ENCODE results near the gene TREX2. TPM values are rescaled to one million over a fixed set of nuclear protein-coding genes. Genes with fewer than 3 reads are reported as not detected.

TREX2 gene
- total RNA-seq, 5 donors from 2014 or later (not counting 1 experiment from before 2014, with no cell fraction given): 2.4 to 6.3 (median 5.4) TPM

- POLR2A ChIA-PET: interaction anchor here in 1 of 2 donors (0.6 kb wide), 1 partner anchor 261 kb away, joined by 10 read pairs; no protein-coding TSS in a partner anchor
- H3K36me3 Mint-ChIP-seq: no peaks in the 10 kb centered on the region
- H3K9me3 Mint-ChIP-seq: no peaks in the 10 kb centered on the region
- H3K27me3 Mint-ChIP-seq: peaks cover 0 to 3% of the 10 kb centered on the region in 2 donors
- no peak for DNase-seq
- Histone ChIP-seq H3K27ac (ENCODE audit: low read length) (peak overlapping the region; percentile 71), H3K4me3 (ENCODE audit: control insufficient read depth in 1 of 2, extremely low read depth in 1 of 2, low read length in 1 of 2) (no peak overlapping the region), H3K4me1 (ENCODE audit: control insufficient read depth in 1 of 2, extremely low read depth in 1 of 2, insufficient read depth in 2 of 2, low read length in 2 of 2) (peaks cover 4 to 43% of the 10 kb centered on the region in 2 experiments), H3K27me3 (replicated peaks in 1 of 2; ENCODE audit: control insufficient read depth in 2 of 2, extremely low read depth in 1 of 2, insufficient read depth in 2 of 2, low read length in 1 of 2) (peaks cover 0 to 3% of the 10 kb centered on the region in 2 experiments), H3K36me3 (ENCODE audit: control insufficient read depth in 2 of 2, extremely low read depth in 1 of 2, insufficient read depth in 1 of 2, low read length in 1 of 2) (peaks cover 0 to 6% of the 10 kb centered on the region in 2 donors), H3K9me3 (no peaks in the 10 kb centered on the region)
- H3K4me3 Mint-ChIP-seq: peak overlapping the region in 1 of 3 donors; percentile 70
- ATAC-seq (replicated peaks in 1 of 4): no peak
- CTCF ChIA-PET: interaction anchor here (0.6 to 1.3 kb wide), 5 partner anchors 12 to 843 kb away, joined by 3 to 10 read pairs (median 4); no protein-coding TSS in a partner anchor
- H3K27ac Mint-ChIP-seq: no peak overlapping the region
- WGBS (ENCODE audit: insufficient coverage): no CpG with 5 or more reads among the region's 11 CpGs
- H3K4me1 Mint-ChIP-seq: peaks cover 12 to 30% (median 27%) of the 10 kb centered on the region in 3 donors
These were observed 25.9 kb upstream of the TREX2 start for GRCh38 chrX:153471663-153472280.

- Histone ChIP-seq H3K4me3 (ENCODE audit: control insufficient read depth in 1 of 2, extremely low read depth in 1 of 2, low read length in 1 of 2) (peak within 1 kb of the TSS; percentile 55 to 67), H3K27me3 (replicated peaks in 1 of 2; ENCODE audit: control insufficient read depth in 2 of 2, extremely low read depth in 1 of 2, insufficient read depth in 2 of 2, low read length in 1 of 2) (no peaks in the 10 kb centered on the region), H3K9me3 (no peaks in the 10 kb centered on the region), H3K4me1 (ENCODE audit: control insufficient read depth in 1 of 2, extremely low read depth in 1 of 2, insufficient read depth in 2 of 2, low read length in 2 of 2) (peaks cover 4 to 43% of the 10 kb centered on the region in 2 experiments), H3K36me3 (ENCODE audit: control insufficient read depth in 2 of 2, extremely low read depth in 1 of 2, insufficient read depth in 1 of 2, low read length in 1 of 2) (peaks cover 0 to 6% of the 10 kb centered on the region in 2 donors), H3K27ac (ENCODE audit: low read length) (peak within 1 kb of the TSS; percentile 71)
- peaks cover 0 to 3% of the 10 kb centered on the region in 2 donors for H3K27me3 Mint-ChIP-seq
- peak; percentile 75 to 92 (median 82) for DNase-seq
- H3K9me3 Mint-ChIP-seq: no peaks in the 10 kb centered on the region
- ChIA-PET CTCF (interaction anchor here in 1 of 2 donors (1.3 kb wide), 1 partner anchor 36 kb away, joined by 4 read pairs; no protein-coding TSS in a partner anchor), POLR2A (interaction anchor here in 1 of 2 donors (0.7 kb wide), 1 partner anchor 58 kb away, joined by 7 read pairs; no protein-coding TSS in a partner anchor)
- peaks cover 12 to 30% (median 27%) of the 10 kb centered on the region in 3 donors for H3K4me1 Mint-ChIP-seq
- no peaks in the 10 kb centered on the region for H3K36me3 Mint-ChIP-seq
- H3K4me3 Mint-ChIP-seq: peak within 1 kb of the TSS; percentile 70 to 81 (median 80)
- whole genome bisulfite sequencing (ENCODE audit: insufficient coverage): 0% methylated on average over 13 of the region's 70 CpGs
- peak; percentile 87 to 89 (median 88) for ATAC-seq (replicated peaks in 1 of 4)
- H3K27ac Mint-ChIP-seq: peak within 1 kb of the TSS; percentile 73 to 83
These were observed 24.8 kb upstream of the TREX2 start, which contains the start of gene HAUS7 for GRCh38 chrX:153470411-153471363. TSS of gene HAUS7 (minus strand) at chrX:153470576. CDS start at chrX:153470557, 19 bp downstream.

- ChIA-PET CTCF (interaction anchor here (0.6 to 1.3 kb wide), 4 partner anchors 37 to 1820 kb away, joined by 3 to 4 read pairs (median 3); no protein-coding TSS in a partner anchor), POLR2A (no interaction called here)
- H3K27ac ChIP-seq (ENCODE audit: low read length): no peak overlapping the region
These were observed 24.1 kb upstream of the TREX2 start for GRCh38 chrX:153469811-153470410.

GRCh38 chrX:153468008-153468580 lies 22.2 kb upstream of the TREX2 start:
- Histone ChIP-seq H3K36me3 (ENCODE audit: control insufficient read depth in 2 of 2, extremely low read depth in 1 of 2, insufficient read depth in 1 of 2, low read length in 1 of 2) (peaks cover 0 to 14% of the 10 kb centered on the region in 2 donors), H3K4me1 (ENCODE audit: control insufficient read depth in 1 of 2, extremely low read depth in 1 of 2, insufficient read depth in 2 of 2, low read length in 2 of 2) (peaks cover 0 to 27% of the 10 kb centered on the region in 2 experiments), H3K4me3 (ENCODE audit: control insufficient read depth in 1 of 2, extremely low read depth in 1 of 2, low read length in 1 of 2) (no peak overlapping the region), H3K27me3 (replicated peaks in 1 of 2; ENCODE audit: control insufficient read depth in 2 of 2, extremely low read depth in 1 of 2, insufficient read depth in 2 of 2, low read length in 1 of 2) (no peaks in the 10 kb centered on the region), H3K9me3 (no peaks in the 10 kb centered on the region), H3K27ac (ENCODE audit: low read length) (no peak overlapping the region)
- CTCF ChIA-PET: no interaction called here
- H3K27ac Mint-ChIP-seq: no peak overlapping the region
- 100% methylated on average over 3 of the region's 12 CpGs for WGBS (ENCODE audit: insufficient coverage)
- DNase-seq: no peak
- H3K27me3 Mint-ChIP-seq: peaks cover 0 to 3% of the 10 kb centered on the region in 2 donors
- no peaks in the 10 kb centered on the region for H3K9me3 Mint-ChIP-seq
- POLR2A ChIA-PET: no interaction called here
- H3K4me1 Mint-ChIP-seq: peaks cover 8 to 18% (median 18%) of the 10 kb centered on the region in 3 donors
- H3K4me3 Mint-ChIP-seq: no peak overlapping the region
- ATAC-seq (replicated peaks in 1 of 4): no peak
- H3K36me3 Mint-ChIP-seq: peaks cover 3% of the 10 kb centered on the region

More at GRCh38 chrX:153469811-153470410, 24.1 kb upstream of the TREX2 start:
- peak in 18 of 35 experiments; percentile 1 to 49 (median 22) for DNase-seq
- Histone ChIP-seq H3K27me3 (replicated peaks in 1 of 2; ENCODE audit: control insufficient read depth in 2 of 2, extremely low read depth in 1 of 2, insufficient read depth in 2 of 2, low read length in 1 of 2) (no peaks in the 10 kb centered on the region), H3K36me3 (ENCODE audit: control insufficient read depth in 2 of 2, extremely low read depth in 1 of 2, insufficient read depth in 1 of 2, low read length in 1 of 2) (peaks cover 0 to 6% of the 10 kb centered on the region in 2 donors), H3K4me1 (ENCODE audit: control insufficient read depth in 1 of 2, extremely low read depth in 1 of 2, insufficient read depth in 2 of 2, low read length in 2 of 2) (peaks cover 4 to 37% of the 10 kb centered on the region in 2 experiments), H3K4me3 (ENCODE audit: control insufficient read depth in 1 of 2, extremely low read depth in 1 of 2, low read length in 1 of 2) (peak overlapping the region; percentile 55 to 67), H3K9me3 (no peaks in the 10 kb centered on the region)
- Mint-ChIP-seq H3K9me3 (no peaks in the 10 kb centered on the region), H3K36me3 (no peaks in the 10 kb centered on the region), H3K4me1 (peaks cover 12 to 26% (median 23%) of the 10 kb centered on the region in 3 donors), H3K27me3 (peaks cover 0 to 3% of the 10 kb centered on the region in 2 donors), H3K27ac (peak overlapping the region in 1 of 2 donors; percentile 69), H3K4me3 (peak overlapping the region; percentile 70 to 81 (median 80))
- 0% methylated on average over 16 of the region's 32 CpGs for WGBS (ENCODE audit: insufficient coverage)
- peak; percentile 37 to 41 (median 40) for ATAC-seq (replicated peaks in 1 of 4)

GRCh38 chrX:153465691-153466380 lies 20.0 kb upstream of the TREX2 start:
- DNase-seq: no peak
- Histone ChIP-seq H3K4me1 (ENCODE audit: control insufficient read depth in 1 of 2, extremely low read depth in 1 of 2, insufficient read depth in 2 of 2, low read length in 2 of 2) (peaks cover 0 to 20% of the 10 kb centered on the region in 2 experiments), H3K36me3 (ENCODE audit: control insufficient read depth in 2 of 2, extremely low read depth in 1 of 2, insufficient read depth in 1 of 2, low read length in 1 of 2) (peaks cover 0 to 14% of the 10 kb centered on the region in 2 donors), H3K27me3 (replicated peaks in 1 of 2; ENCODE audit: control insufficient read depth in 2 of 2, extremely low read depth in 1 of 2, insufficient read depth in 2 of 2, low read length in 1 of 2) (no peaks in the 10 kb centered on the region), H3K9me3 (no peaks in the 10 kb centered on the region), H3K4me3 (ENCODE audit: control insufficient read depth in 1 of 2, extremely low read depth in 1 of 2, low read length in 1 of 2) (no peak overlapping the region), H3K27ac (ENCODE audit: low read length) (no peak overlapping the region)
- CTCF ChIA-PET: no interaction called here
- POLR2A ChIA-PET: no interaction called here
- Mint-ChIP-seq H3K27me3 (peaks cover 0 to 3% of the 10 kb centered on the region in 2 donors), H3K27ac (no peak overlapping the region), H3K36me3 (peaks cover 9% of the 10 kb centered on the region), H3K4me3 (no peak overlapping the region), H3K9me3 (no peaks in the 10 kb centered on the region), H3K4me1 (peaks cover 8 to 14% (median 12%) of the 10 kb centered on the region in 3 donors)
- ATAC-seq (replicated peaks in 1 of 4): no peak
- 87% methylated on average over 3 of the region's 19 CpGs for WGBS (ENCODE audit: insufficient coverage)

All from T-cell (primary cell).